AG04449 (cell line): Measurements from ENCODE around the gene ATP2B3.

Experiments
- CTCF ChIA-PET: fragments of 350-600 bp; formaldehyde crosslinking; extraction: SDS; loops from one replicate; lab custom pipeline; 2021; ENCODE audit warnings: antibody characterized with exemption; lab: Yijun Ruan, JAX
- POLR2A ChIA-PET: fragments of 400-600, 350-600 bp; formaldehyde crosslinking; extraction: SDS; loops from one replicate; lab custom pipeline; 2020; ENCODE audit warnings: antibody characterized with exemption, inconsistent platforms; lab: Yijun Ruan, JAX
- DNase-seq: peaks from one replicate; pipeline ENCODE4 v3.0.0-alpha.2; 2010; ENCODE audit warnings: low read depth, low spot score
- H3K4me3 ChIP-seq: 2 replicates; pipeline ENCODE4 v1.5.1; 2011; ENCODE audit warnings: low read depth, mild to moderate bottlenecking, control low read depth, low read length
- TF ChIP-seq, protein P1 (sequence below): IDR thresholded peaks from one replicate; pipeline ENCODE4 v1.5.1; 2011; ENCODE audit warnings: mild to moderate bottlenecking, moderate library complexity, low read length, control low read depth, inconsistent platforms; ENCODE audit not compliant: insufficient read depth; ENCODE audit errors: missing control alignments

ATP2B3 gene

DNA sequence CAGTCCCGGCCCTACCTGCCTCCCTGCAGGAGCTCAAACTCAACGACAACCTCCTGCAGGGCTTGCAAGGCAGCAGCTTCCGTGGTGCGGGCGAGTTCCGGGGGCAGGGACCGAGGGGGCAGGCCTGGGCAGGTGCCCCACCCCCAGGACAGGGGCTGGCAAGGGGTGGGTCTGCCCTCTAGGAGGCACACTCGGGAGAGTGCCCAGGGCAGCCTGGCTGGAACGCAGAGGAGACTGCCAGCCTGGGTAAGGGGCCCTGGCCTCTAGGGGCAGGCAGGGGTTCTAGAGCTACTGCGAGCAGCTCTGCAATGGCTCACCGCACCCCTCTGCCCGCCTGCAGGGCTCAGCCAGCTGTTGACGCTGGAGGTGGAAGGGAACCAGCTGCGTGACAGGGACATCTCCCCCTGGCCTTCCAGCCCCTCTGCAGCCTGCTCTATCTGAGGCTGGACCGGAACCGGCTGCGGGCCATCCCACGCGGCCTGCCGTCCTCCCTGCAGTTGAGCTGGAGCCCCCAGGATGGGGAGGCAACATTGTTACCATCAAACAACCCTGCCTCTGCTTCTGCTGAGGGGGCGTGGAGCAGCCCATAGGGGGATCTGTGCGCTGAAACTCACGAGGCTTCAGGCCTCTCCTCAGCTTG is 34.9 kb upstream of the ATP2B3 start:
- POLR2A ChIA-PET: no interaction called here
- CTCF ChIA-PET: interaction anchor here (1.2 to 2.0 kb wide), 3 partner anchors 9 to 13 kb away, joined by 4 to 8 read pairs (median 7); partner anchors contain the start of genes BGN and HAUS7
- TF ChIP-seq, protein P1, sequence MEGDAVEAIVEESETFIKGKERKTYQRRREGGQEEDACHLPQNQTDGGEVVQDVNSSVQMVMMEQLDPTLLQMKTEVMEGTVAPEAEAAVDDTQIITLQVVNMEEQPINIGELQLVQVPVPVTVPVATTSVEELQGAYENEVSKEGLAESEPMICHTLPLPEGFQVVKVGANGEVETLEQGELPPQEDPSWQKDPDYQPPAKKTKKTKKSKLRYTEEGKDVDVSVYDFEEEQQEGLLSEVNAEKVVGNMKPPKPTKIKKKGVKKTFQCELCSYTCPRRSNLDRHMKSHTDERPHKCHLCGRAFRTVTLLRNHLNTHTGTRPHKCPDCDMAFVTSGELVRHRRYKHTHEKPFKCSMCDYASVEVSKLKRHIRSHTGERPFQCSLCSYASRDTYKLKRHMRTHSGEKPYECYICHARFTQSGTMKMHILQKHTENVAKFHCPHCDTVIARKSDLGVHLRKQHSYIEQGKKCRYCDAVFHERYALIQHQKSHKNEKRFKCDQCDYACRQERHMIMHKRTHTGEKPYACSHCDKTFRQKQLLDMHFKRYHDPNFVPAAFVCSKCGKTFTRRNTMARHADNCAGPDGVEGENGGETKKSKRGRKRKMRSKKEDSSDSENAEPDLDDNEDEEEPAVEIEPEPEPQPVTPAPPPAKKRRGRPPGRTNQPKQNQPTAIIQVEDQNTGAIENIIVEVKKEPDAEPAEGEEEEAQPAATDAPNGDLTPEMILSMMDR: no peak

DNA sequence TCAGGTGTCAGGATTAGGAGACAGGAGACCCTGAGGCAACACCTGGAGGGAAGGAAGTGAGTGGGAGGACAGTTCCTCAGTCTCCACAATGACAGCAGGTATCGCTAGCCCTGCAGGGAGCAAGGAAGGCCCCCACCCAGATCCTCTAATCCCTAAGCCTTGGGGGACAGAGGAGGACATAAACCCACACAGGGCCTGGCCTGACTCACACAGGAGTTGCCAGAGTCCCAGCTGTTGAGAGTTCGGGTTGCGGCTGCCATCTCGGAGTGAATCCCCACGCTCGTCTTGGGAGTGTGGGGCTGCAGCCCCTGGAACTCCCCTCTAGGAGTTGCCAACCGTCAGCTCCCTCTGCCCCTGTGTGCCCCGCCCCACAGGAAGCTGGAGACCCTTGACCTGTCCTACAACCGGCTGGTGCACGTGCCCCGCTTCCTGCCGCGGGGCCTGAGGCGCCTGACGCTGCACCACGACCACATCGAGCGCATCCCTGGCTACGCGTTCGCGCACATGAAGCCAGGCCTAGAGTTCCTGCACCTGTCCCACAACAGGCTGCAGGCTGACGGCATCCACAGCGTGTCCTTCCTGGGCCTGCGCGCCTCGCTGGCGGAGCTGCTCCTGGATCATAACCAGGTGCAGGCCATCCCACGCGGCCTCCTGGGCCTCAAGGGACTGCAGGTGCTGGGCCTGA is 31.9 kb upstream of the ATP2B3 start:
- CTCF ChIA-PET: interaction anchor here (2.1 kb wide), 1 partner anchor 14 kb away, joined by 11 read pairs; the partner anchor contains the start of gene HAUS7
- POLR2A ChIA-PET: no interaction called here
- TF ChIP-seq, protein P1: no peak
- no peak for DNase-seq
- no peak overlapping the region for H3K4me3 ChIP-seq

More for the DNA sequence above, 34.9 kb upstream of the ATP2B3 start:
- no peak overlapping the region for H3K4me3 ChIP-seq
- DNase-seq: no peak

DNA sequence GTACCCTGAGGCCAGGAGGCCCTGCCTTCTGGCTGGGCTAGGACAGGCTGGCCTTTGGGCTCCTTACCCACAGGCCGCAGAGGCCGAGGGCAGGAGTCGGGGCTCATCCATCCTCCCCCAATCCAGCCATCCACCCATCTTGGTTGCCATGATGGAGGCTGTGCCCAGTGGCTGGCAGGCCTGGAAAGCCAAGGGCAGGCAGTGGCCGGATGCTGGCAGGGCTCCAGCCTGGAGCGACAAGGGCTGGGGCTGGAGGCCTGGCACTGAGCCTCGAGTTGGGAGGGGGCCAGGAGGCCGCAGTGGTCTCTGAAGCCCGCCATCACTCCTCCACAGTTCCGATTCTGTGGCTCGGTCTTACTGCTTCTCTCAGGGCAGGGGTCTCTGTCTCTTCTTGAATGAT is 31.3 kb upstream of the ATP2B3 start:
- ChIA-PET POLR2A (no interaction called here), CTCF (interaction anchor here (2.1 kb wide), 1 partner anchor 15 kb away, joined by 11 read pairs; the partner anchor contains the start of gene HAUS7)
- no peak for DNase-seq
- H3K4me3 ChIP-seq: no peak overlapping the region
- TF ChIP-seq, protein P1: no peak

DNA sequence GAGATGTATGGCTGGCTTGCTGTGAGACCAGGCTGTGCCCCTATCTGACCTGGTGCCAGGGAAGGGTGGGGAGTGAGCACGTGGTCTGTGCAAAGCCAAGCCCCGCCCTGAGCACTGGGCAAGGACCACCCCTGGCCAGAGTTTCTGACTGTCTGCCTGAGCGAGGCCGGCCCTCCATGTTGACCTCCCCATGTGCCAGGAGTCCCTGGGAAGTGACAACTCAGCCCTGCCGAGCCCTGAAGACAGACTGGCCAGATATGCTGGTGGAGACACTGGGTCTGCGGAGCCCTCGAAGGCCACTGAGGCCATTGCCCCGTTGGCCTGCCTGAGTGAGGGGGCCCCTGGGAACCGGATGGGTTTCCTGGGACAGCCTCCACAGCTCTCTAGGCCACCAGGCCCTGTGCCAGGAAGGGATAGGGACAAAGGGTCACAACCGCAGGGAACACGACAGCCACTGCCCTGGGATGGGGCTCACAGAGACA is 29.8 kb upstream of the ATP2B3 start:
- CTCF ChIA-PET: no interaction called here
- POLR2A ChIA-PET: interaction anchor here (0.7 kb wide), 1 partner anchor 95 kb away, joined by 4 read pairs; no protein-coding TSS in a partner anchor
- H3K4me3 ChIP-seq: no peak overlapping the region
- TF ChIP-seq, protein P1: no peak
- no peak for DNase-seq

DNA sequence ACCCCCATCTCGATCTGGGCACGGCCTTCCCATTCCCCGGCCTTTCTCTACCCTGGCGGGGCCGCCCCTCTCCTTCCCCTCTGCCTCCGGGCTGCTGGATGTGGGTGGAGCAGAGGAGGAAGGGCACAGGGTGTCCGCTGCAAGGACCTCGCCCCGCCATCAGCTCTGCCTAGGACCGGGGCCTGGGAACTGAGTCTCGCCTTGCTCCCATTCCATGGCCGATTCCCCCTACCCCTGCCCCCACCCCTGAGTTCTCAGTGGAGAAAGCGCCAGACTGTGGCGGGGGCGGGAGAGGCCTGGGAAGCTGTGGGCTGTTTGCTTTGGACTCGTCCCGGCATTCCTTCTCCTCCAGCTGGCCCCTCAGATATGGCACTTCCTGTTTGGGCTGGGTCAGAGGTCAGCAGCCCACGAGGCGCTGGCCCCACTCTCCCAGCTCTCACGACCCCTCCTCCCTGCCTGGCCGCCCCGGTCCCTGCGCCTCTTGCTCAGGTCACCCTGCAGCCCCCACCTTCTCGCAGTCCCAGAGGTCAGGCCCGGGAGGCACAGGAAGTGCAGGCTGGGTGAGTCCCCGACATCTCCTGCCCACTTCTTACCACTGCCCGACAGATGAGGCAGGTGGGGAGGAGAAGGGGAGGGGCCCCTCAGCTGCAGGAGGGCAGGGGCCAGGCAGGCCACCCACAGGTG is 29.1 kb upstream of the ATP2B3 start:
- H3K4me3 ChIP-seq: no peak overlapping the region
- TF ChIP-seq, protein P1: no peak
- DNase-seq: no peak
- POLR2A ChIA-PET: no interaction called here
- CTCF ChIA-PET: interaction anchor here (1.5 to 3.2 kb wide), 3 partner anchors 13 to 19 kb away, joined by 3 to 27 read pairs (median 13); partner anchors contain the start of gene HAUS7
